ENCODE data around the gene NSG1. TPM values are rescaled to one million over a fixed set of nuclear protein-coding genes. Genes with fewer than 3 reads are reported as not detected.
"Not testable (repeated sequence)": the region's sequence is repeated elsewhere in the genome, so short reads cannot be mapped to it uniquely, and the experiment has no call there.

Gene NSG1
- total RNA-seq, 1 donor from 2014 or later, result not detected

DNA sequence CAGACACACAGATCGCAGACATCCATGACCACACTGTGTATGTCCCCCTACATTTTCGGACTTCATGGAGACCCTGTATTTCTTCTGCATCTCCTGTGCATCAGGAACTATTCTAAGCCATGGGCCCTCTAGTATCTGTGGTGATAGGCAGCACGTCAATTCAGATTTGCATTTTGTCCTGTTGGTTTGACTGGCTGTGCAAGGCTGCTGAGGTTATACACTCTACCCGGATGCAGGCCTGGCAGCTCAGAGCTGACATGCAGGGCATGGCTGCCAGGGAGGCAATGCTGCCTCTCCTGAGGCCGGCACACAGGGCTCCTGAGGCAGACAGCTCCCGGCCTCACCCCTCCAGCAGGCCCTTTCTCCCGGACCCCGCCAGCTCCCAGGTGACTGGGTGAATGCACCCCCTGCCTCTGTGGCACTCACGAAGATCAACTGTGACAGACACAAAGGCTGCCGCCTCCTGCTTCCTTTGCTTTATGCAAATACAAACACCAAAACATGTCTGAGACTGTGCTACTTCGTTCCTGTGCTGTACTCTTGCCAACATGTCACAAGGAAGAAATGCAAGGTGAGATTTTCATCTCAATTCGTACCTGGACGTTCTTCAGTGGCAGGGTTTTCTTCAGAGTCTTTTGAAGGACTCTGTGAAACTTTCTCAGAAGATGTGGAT, 51.0 kb downstream of the NSG1 start:
- no peak for DNase-seq

DNA sequence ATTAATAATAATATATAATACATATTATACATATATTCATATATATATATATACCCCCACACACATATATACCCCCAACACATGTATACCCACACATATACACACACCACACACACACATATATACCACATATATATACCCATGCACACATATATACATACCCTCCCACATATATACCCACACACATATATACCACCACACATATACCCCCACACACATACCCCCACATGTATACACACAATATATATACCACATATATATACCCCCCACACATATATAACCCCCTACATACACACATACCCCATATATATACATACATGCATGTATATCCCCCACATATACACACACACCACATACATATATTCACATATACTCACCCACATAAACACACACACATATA, 52.0 kb downstream of the NSG1 start:
- no peak for DNase-seq

DNA sequence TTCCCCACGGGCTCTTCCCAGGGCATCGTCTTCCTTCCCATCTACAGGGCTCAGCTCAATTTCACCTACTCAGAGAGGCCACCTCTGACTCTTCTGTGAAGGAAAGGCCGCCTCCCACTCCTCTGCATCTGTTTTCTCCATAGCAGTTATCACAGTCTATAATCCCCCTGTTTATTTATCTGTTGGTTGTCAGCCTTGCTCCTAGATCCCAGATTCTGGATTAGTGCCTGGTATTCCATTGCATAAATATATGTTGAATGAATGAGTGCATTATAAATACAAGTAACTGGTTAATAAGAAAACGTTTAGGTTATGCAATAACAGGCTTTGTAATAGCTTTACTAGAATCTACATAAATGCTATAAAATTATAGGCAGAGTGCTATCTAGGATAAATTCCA, 52.9 kb downstream of the NSG1 start:
- no peak for DNase-seq

DNA sequence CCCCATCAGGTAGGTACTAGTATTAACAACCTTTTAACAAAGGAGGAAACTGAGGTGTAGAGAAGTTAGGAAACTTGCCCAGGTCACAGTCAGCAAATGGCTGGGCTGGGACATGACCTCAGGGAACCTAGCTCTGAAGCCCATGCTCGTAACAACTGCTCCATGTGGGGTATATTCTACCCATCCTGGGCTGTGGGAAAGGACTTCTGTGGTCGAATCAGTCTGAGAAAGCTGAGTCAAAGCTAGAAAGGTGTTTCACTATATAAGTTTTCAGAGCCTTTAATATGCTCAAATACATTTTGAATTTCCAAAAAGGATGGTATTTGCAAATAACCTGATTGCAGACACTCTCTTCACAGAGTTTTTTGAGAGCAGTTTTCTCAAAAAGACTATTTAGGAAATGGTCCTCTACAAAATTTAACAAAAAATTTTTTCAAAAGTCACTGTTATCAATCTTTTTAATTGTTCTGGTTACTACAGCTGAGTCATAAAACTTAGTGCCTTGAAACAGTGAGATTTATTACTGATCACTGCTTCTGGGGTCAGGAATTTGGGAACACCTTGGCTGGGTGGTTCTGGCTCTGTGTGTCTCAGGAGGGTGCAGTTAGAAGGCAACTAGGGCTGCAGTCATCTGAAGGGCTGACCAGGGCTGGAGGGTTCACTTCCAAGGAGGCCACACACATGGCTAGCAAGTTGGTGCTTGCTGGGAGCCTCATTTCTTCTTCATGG, 53.6 kb downstream of the NSG1 start:
- DNase-seq, result no peak

DNA sequence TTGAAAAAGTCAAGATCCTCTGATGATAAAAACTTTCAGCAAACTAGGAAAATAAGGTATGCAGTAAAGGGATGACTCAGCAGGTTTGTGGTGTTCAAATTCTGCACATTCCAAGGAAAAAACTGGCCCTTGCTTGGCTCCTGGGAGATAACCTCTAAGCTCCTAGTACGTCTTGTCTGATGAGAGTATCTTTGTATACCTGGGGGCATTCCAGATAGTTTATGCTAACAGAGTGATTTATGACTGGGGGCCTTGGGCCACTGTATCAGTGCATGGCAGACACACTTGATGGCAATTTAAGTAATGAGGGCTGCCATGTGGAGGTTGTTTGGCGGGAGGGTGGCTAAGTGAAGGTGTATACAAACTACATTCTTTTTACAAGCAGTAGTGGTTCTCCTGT, 56.9 kb downstream of the NSG1 start:
- DNase-seq, result peak; percentile 19

DNA sequence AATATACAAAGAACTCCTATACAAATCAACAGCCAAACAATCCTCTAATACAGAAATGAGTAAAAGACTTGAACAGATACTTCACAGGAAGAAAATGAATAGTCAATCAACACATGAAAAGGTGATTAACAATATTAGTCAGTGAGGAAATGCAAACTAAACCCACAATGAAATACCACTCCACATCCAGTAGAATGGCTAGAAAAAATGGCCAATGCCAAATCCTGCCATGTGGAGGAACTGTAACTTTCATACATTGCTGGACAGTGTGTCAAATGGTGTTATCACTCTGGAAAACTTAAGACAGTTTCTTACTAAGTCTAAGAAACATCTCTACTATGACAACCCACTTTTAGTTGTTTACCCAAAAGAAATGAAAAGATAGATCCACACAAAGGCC, 59.5 kb downstream of the NSG1 start:
- DNase-seq, result no peak

DNA sequence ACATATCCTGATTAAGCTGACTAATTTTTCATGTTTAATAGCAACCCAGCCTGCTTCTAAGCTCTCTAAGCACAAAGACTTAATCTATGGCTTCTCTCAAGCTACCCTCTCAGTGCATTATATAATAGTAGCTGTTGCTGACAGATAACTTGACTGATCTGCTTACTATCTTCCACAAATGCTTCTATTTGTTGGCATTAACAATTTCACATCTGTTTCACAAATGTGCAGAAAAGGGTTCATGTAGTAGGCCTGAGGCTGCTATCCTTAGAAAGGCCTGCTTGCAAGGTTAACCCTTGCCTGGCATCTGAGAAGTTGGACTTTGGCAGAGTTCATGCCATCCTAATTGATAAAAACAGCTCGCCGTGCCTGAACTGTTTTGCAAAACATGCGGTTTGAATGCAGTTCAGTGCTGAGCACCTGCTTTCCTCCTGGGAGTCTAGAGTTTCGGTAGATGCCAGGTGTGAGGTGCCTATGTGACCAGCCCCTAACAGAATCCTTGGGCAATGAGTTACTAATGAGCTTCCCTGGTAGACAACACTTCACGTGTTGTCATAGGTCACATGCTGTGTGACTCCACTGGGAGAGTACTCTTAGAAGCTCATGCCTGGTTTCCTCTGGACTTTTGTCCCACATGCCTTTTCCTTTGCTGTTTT, 68.4 kb downstream of the NSG1 start:
- no peak for DNase-seq

DNA sequence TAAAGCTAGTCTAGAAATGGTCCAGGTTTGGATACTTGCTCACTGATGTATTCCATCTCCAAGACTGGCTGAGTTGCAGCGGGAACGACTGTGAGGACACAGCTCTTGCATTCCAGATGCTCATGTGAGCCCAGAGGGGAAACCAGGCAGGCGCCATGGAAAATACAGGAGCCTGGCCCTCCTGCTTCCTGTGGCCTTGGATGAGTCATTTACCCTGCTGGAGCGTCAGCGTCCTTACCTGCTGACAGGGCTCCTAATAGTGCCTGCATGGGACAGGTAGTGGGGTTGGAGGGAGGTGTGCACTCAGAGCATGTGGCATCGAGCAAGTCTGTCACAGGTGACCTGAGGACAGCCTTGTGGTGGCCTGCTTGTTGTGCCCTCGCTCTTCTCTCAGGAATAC, 69.4 kb downstream of the NSG1 start:
- DNase-seq, result peak; percentile 68

DNA sequence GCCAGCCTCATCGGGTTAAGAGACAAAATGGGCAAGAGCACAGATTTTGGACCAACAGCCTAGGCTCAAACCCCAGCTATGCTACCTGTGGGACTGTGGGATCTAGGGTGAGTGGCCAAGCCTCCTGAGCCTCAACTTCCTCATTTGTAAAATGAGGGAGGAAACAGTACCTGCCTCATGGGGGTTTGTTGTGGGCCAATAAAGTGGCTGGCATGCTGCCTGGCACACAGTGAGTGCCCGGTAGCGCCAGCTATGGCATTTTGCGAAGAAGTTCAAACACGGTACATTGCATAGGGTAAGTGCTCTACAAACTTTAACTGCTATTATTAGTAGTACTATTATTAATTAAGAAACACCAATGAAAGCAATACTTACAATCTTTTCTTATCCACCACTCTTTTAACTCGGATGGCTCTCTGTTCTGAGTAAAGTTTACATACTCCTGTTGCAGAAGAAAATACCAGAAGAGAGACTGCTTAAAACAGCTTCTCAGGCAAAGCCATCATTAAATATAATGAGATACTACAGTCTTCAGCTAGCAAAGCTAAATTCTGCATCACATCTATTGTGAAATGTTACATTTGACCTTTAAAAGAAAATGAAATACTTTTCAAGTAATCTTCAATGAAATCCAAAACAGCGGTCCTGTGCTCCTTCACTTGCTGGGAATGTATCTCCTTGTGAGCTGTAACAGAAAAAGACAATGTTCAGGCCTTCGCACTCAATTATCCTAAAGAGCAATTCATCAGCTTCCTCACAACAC, 70.1 kb downstream of the NSG1 start:
- no peak for DNase-seq

DNA sequence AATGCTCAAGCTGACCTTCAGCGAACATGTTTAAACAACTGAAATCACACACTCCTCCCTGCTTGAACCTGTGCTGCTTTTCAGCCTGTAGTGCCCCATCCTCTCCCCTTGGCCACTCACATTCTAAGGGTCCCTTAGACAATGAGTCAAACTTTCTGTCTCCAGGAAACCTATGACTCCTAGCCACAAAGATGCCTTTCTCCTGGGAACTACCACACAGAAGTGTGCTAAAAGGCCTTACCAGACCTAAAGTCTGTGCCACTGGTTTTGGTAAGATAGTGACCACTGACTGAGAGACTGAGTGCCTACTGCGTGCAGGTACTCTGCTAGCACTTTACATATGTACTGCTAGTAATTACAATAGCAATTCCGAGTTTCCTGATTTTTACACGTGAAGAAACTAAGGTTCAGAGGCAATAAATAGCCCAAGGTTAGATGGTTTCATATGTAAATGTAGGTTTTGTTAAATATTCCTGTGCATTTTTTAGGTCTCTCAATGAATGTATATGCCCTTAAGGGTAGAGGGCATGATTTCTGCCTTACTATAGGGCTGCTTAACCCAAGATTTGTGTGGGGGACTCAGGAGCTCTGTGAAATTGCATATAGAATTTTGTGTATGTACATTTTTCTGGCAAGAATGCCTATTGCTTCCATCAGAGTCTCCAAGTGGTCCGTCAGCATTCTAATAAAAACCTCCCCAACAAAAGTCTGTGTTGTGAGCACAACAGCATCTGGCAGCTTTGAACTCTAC, 71.1 kb downstream of the NSG1 start:
- peak; percentile 30 for DNase-seq

DNA sequence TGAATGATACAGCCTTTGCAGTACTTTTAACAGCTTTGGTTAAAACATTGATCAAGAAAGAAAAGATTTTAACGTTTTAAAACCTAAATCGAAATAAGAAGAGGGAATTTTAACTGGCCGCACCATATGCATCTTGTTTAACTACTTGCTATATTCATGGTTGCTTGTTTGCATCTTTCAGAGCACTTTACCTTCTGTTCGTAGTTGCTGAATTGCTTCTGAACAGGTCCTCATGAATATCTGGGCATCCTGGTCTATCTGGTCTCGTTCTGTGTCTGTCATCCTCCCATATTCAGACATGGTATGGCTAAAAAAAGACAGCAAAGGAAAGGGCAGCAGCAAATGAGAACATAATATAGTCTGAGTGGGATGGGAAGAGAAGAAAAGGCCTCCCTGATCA, 72.3 kb downstream of the NSG1 start:
- DNase-seq, result no peak

DNA sequence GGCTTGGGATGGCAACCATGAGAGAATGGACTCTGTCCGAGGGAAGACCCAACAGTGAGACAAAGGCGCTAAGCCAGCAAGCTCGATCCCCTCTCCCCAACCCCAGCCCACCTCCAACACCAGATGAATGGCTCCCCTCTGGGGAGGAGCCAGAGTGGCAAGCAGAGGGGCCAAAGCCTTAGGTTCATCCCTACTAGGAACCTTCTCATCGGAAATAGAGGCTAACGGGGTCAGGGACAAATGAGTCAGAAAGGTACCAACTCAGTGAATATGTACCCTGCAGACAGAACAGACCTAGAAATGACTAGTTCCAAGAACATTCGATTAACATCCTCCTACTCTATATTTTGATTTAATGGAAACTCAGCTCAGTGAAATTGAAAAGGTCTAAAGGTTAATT, 73.9 kb downstream of the NSG1 start:
- no peak for DNase-seq

DNA sequence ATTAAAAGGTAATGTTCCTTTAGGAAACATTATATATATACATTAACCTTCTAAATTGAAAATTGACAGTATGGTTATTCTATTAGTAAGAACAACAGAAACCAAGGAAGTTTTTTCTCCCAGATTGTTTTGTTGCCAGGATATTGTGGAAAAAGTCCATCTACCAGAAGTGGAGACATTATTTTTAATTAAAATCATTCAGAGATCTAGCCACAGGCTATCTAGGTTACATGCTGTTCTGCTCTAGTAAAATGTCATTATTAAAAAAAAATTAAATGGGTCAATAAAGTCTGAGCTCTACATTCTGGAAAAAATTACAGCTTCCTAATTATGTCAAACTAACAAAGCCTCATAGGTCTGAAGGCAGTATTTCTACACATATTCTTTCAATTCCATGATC, 74.3 kb downstream of the NSG1 start:
- DNase-seq, result no peak

DNA sequence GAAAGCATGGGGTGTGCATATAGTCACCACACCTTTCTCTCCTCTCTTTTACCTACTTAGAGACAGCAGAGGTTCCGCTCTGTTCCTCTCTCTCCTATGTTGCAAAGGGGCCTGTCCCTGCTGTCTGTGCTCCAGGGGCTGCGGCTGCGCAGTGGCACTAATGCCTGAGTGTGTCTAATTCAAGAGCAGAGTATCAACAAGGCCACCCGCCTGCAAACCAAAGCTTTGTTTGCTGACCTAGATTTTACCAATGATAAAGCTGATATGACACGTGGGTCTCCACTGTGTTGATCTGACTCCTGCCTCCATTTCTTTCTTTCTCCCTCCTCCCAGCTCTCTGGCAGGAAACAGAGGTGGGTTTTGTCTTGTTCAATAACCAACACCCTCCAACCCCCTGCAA, 74.9 kb downstream of the NSG1 start:
- DNase-seq, result no peak

DNA sequence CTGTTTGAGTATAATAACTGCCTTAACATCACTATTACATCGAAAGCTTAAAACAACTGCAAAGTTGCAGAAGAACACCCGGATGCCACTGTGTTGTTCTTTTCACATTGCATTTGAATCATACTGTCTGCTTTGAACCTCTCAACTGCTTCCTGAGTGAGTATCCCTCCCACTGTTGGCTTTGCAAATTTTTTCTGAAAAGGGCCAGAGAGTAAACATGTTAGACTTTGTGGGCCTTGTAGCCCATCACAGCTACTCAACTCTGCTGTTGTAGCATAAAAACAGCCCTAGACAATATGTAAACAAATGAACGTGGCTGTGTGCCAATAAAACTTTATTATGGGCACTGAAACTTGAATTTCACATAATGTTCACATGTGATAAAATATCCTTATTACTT, 76.1 kb downstream of the NSG1 start:
- DNase-seq, result no peak

DNA sequence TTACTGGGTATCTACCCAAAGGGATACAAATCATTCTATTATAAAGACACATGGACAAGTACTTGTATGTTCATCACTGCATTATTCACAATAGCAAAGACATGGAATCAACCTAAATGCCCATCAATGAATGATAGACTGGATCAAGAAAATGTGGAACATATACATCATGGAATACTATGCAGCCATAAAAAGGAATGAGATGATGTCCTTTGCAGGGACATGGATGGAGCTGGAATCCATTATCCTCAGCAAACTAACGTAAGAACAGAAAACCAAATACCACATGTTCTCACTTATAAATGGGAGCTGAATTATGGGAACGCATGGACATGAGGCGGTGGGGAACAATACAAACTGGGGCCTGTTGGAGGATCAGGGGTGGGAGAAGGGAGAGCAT, 78.3 kb downstream of the NSG1 start:
- DNase-seq, result not testable (repeated sequence)

Other genes with a start within 250 kb of the NSG1 start
- not detected in 2 replicates for gene OTOP1, start 160.2 kb upstream of the NSG1 start, total RNA-seq
- 13.1 and 15.8 TPM in 2 replicates for gene TMEM128, start 138.9 kb upstream of the NSG1 start, total RNA-seq
- 18.2 and 18.9 TPM in 2 replicates for gene LYAR, start 96.9 kb upstream of the NSG1 start, total RNA-seq
- gene ZBTB49, start 96.9 kb upstream of the NSG1 start, total RNA-seq, result 4.0 and 4.1 TPM in 2 replicates
- 21.3 and 23.5 TPM in 2 replicates for gene STX18, start 154.9 kb downstream of the NSG1 start, total RNA-seq